Osteocyte (in vitro differentiated cells): Measurements from ENCODE around the gene BPIFA1. TPM values are rescaled to one million over a fixed set of nuclear protein-coding genes. Genes with fewer than 3 reads are reported as not detected.
A peak's percentile ranks its signal among the peaks of the same experiment; 100 is the strongest.

Source experiments
- DNase-seq: peaks from one replicate; pipeline ENCODE4 v3.0.0; 2021; ENCODE audit warnings: mixed read lengths; ENCODE audit not compliant: unreplicated experiment; ENCODE audit errors: extremely low spot score
- H3K27ac Mint-ChIP-seq: one replicate; pipeline ENCODE4 v1.8.0; 2021; ENCODE audit warnings: mild to moderate bottlenecking, mixed read lengths; ENCODE audit not compliant: unreplicated experiment
- H3K27me3 Mint-ChIP-seq: one replicate; pipeline ENCODE4 v1.8.0; 2021; ENCODE audit warnings: mixed read lengths; ENCODE audit not compliant: unreplicated experiment
- H3K36me3 Mint-ChIP-seq: one replicate; pipeline ENCODE4 v1.8.0; 2021; ENCODE audit warnings: mixed read lengths; ENCODE audit not compliant: unreplicated experiment
- H3K4me1 Mint-ChIP-seq: one replicate; pipeline ENCODE4 v1.8.0; 2021; ENCODE audit warnings: mixed read lengths; ENCODE audit not compliant: unreplicated experiment
- H3K4me3 Mint-ChIP-seq: one replicate; pipeline ENCODE4 v1.8.0; 2021; ENCODE audit warnings: mild to moderate bottlenecking, moderate library complexity, mixed read lengths; ENCODE audit not compliant: unreplicated experiment
- H3K9me3 Mint-ChIP-seq: one replicate; pipeline ENCODE4 v1.8.0; 2021; ENCODE audit warnings: mixed read lengths; ENCODE audit not compliant: unreplicated experiment
- total RNA-seq: library from RNA; stranded (reverse); gene quantifications from 2 replicates; pipeline ENCODE4 v1.2.1, GENCODE V29; 2021
- TF ChIP-seq, protein P1 (sequence below): fragments of 200-600 bp; sonication (generic); IDR thresholded peaks from 2 replicates; pipeline ENCODE4 v1.5.0; 2021; ENCODE audit warnings: antibody characterized with exemption, mild to moderate bottlenecking, moderate library complexity

BPIFA1 gene
- total RNA-seq, 1 donor from 2014 or later, result not detected

DNA sequence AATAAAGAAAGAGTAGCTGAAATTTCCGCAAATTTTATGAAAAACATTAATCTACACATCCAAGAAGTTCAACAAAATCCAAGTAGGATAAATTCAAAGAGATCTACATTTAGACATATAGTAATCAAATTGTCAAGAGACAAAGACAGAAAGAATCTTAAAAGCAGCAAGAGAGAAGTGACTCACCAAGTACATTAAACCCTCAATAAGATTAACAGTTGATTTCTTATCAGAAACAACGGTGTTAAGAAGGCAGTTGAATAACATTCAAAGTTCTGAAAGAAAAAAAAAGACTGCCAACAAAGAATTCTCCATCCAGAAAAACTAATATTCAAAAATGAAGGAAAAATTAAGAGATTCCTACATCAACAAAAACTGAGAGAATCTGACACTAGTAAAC lies 19.2 kb downstream of the BPIFA1 start:
- DNase-seq, result no peak
- TF ChIP-seq, protein P1, sequence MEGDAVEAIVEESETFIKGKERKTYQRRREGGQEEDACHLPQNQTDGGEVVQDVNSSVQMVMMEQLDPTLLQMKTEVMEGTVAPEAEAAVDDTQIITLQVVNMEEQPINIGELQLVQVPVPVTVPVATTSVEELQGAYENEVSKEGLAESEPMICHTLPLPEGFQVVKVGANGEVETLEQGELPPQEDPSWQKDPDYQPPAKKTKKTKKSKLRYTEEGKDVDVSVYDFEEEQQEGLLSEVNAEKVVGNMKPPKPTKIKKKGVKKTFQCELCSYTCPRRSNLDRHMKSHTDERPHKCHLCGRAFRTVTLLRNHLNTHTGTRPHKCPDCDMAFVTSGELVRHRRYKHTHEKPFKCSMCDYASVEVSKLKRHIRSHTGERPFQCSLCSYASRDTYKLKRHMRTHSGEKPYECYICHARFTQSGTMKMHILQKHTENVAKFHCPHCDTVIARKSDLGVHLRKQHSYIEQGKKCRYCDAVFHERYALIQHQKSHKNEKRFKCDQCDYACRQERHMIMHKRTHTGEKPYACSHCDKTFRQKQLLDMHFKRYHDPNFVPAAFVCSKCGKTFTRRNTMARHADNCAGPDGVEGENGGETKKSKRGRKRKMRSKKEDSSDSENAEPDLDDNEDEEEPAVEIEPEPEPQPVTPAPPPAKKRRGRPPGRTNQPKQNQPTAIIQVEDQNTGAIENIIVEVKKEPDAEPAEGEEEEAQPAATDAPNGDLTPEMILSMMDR, result no peak
- Mint-ChIP-seq H3K36me3 (no peaks in the 10 kb centered on the region), H3K27ac (no peak overlapping the region), H3K9me3 (no peaks in the 10 kb centered on the region), H3K4me1 (no peaks in the 10 kb centered on the region), H3K4me3 (no peak overlapping the region), H3K27me3 (peaks cover 25% of the 10 kb centered on the region)

DNA sequence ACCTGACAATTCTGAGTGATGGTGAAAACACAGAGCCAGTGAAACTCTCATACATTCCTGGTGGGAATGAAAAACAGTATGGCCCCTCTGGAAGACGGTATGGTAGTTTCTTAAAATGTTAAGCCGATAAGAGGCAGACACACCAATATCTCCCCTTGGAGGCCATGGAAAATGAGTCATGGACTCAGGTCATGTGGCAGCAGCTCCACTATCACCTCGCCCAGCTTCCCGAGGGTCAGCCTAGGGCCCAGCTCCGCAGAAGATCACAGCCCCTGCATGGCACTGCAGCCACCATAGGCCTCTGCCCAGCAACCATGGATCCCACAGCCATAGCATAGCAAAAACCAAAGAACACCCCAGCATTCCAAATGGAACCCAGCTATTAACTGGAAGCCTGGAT lies 21.4 kb downstream of the BPIFA1 start:
- Mint-ChIP-seq H3K9me3 (no peaks in the 10 kb centered on the region), H3K27ac (no peak overlapping the region), H3K27me3 (peaks cover 34% of the 10 kb centered on the region), H3K36me3 (no peaks in the 10 kb centered on the region), H3K4me3 (no peak overlapping the region), H3K4me1 (no peaks in the 10 kb centered on the region)
- TF ChIP-seq, protein P1, result no peak
- DNase-seq, result no peak

- no peaks in the 10 kb centered on the region for H3K36me3 Mint-ChIP-seq
- no peaks in the 10 kb centered on the region for H3K9me3 Mint-ChIP-seq
- H3K4me1 Mint-ChIP-seq, result no peaks in the 10 kb centered on the region
- peaks cover 38% of the 10 kb centered on the region for H3K27me3 Mint-ChIP-seq
- H3K4me3 Mint-ChIP-seq, result no peak overlapping the region
- H3K27ac Mint-ChIP-seq, result no peak overlapping the region
- TF ChIP-seq, protein P1, result no peak
- no peak for DNase-seq
Observed at GRCh38 chr20:33259371-33259770, 23.6 kb downstream of the BPIFA1 start.

- TF ChIP-seq, protein P1, result no peak
- DNase-seq, result no peak
- Mint-ChIP-seq H3K4me1 (no peaks in the 10 kb centered on the region), H3K27me3 (peaks cover 24% of the 10 kb centered on the region), H3K27ac (no peak overlapping the region), H3K36me3 (no peaks in the 10 kb centered on the region), H3K9me3 (no peaks in the 10 kb centered on the region), H3K4me3 (no peak overlapping the region)
Observed at GRCh38 chr20:33261465-33261864, 25.7 kb downstream of the BPIFA1 start.

GRCh38 chr20:33262658-33263065 lies 26.9 kb downstream of the BPIFA1 start:
- Mint-ChIP-seq H3K4me3 (no peak overlapping the region), H3K36me3 (no peaks in the 10 kb centered on the region), H3K9me3 (no peaks in the 10 kb centered on the region), H3K27ac (no peak overlapping the region), H3K4me1 (no peaks in the 10 kb centered on the region), H3K27me3 (peaks cover 16% of the 10 kb centered on the region)
- TF ChIP-seq, protein P1, result peak; percentile 58
- DNase-seq, result no peak
